SK-N-SH (cell line): Measurements from ENCODE around the gene RASA4B.
"Not testable (repeated sequence)": the region's sequence is repeated elsewhere in the genome, so short reads cannot be mapped to it uniquely, and the experiment has no call there.

Source experiments
- EP300 ChIP-seq, 2 experiments: IDR thresholded peaks; 2 replicates each; pipeline versions ENCODE4 v1.4.0 to v1.6.1; 2012; ENCODE audit warnings: borderline replicate concordance in 1 of 2, low read depth in 1 of 2, low read length in 1 of 2
- GATA2 ChIP-seq: sonication (generic); formaldehyde crosslinking; IDR thresholded peaks from 2 replicates; pipeline ENCODE4 v1.5.0; 2020; ENCODE audit warnings: mild to moderate bottlenecking, missing genetic modification reagents
- RFX5 ChIP-seq: IDR thresholded peaks from 2 replicates; pipeline ENCODE4 v1.6.1; 2012; ENCODE audit warnings: mild to moderate bottlenecking, improper control_type of control experiment, low read length
- TF ChIP-seq, protein P1 (sequence below): fragments of 200-600 bp; sonication (generic); IDR thresholded peaks from 2 replicates; pipeline ENCODE4 v1.6.1; 2017; ENCODE audit warnings: antibody characterized with exemption, mild to moderate bottlenecking, moderate library complexity
- TF ChIP-seq, protein P2 (sequence below): IDR thresholded peaks from 2 replicates; pipeline ENCODE4 v1.4.0; 2012; ENCODE audit warnings: low read depth
- TF ChIP-seq, protein P3 (sequence below): IDR thresholded peaks from 2 replicates; pipeline ENCODE4 v1.6.1; 2012; ENCODE audit warnings: mild to moderate bottlenecking, low read depth, low read length, moderate library complexity

DNA sequence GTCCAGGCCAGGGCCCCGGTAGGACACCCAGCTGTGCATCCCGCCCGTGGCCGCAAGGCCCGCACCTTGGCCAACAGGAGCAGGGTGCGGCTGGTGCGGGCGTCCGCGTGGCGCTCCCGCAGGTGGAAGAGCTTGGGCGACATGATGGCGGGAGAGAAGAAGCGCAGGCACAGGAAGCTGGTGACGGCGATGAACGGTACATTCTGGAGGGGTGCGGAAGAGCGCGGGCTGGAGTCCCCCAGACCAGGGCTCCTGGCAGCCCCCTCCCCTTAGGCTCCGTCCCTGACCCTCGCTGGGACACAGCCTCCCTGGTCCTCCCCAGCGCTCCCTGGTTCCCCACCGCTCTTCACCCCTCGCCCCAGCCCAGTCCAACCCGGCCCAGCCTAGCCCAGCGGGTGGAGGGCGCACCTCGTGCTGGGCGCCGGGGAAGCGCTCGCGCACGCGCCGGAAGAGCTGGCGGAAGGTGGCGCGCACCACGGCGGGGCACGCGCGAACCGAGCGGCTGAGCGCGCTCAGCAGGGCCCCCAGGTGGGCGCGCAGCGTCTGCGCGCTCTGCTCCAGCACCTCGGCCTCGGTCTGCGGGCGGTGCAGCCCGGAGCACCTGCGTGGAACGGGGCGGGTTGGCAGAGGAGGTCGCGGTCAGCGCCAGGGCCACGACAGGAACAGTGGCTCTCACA, 23.0 kb downstream of the RASA4B start:
- TF ChIP-seq, protein P1, sequence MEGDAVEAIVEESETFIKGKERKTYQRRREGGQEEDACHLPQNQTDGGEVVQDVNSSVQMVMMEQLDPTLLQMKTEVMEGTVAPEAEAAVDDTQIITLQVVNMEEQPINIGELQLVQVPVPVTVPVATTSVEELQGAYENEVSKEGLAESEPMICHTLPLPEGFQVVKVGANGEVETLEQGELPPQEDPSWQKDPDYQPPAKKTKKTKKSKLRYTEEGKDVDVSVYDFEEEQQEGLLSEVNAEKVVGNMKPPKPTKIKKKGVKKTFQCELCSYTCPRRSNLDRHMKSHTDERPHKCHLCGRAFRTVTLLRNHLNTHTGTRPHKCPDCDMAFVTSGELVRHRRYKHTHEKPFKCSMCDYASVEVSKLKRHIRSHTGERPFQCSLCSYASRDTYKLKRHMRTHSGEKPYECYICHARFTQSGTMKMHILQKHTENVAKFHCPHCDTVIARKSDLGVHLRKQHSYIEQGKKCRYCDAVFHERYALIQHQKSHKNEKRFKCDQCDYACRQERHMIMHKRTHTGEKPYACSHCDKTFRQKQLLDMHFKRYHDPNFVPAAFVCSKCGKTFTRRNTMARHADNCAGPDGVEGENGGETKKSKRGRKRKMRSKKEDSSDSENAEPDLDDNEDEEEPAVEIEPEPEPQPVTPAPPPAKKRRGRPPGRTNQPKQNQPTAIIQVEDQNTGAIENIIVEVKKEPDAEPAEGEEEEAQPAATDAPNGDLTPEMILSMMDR = not testable (repeated sequence)
- not testable (repeated sequence) for TF ChIP-seq GATA2 (CRISPR knock-in tag); RFX5; EP300 (IDR thresholded peaks at IDR 0.05; ENCODE audit: borderline replicate concordance in 1 of 2, low read depth in 1 of 2, low read length in 1 of 2)
- TF ChIP-seq, protein P2, sequence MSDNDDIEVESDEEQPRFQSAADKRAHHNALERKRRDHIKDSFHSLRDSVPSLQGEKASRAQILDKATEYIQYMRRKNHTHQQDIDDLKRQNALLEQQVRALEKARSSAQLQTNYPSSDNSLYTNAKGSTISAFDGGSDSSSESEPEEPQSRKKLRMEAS = not testable (repeated sequence)
- TF ChIP-seq, protein P3, sequence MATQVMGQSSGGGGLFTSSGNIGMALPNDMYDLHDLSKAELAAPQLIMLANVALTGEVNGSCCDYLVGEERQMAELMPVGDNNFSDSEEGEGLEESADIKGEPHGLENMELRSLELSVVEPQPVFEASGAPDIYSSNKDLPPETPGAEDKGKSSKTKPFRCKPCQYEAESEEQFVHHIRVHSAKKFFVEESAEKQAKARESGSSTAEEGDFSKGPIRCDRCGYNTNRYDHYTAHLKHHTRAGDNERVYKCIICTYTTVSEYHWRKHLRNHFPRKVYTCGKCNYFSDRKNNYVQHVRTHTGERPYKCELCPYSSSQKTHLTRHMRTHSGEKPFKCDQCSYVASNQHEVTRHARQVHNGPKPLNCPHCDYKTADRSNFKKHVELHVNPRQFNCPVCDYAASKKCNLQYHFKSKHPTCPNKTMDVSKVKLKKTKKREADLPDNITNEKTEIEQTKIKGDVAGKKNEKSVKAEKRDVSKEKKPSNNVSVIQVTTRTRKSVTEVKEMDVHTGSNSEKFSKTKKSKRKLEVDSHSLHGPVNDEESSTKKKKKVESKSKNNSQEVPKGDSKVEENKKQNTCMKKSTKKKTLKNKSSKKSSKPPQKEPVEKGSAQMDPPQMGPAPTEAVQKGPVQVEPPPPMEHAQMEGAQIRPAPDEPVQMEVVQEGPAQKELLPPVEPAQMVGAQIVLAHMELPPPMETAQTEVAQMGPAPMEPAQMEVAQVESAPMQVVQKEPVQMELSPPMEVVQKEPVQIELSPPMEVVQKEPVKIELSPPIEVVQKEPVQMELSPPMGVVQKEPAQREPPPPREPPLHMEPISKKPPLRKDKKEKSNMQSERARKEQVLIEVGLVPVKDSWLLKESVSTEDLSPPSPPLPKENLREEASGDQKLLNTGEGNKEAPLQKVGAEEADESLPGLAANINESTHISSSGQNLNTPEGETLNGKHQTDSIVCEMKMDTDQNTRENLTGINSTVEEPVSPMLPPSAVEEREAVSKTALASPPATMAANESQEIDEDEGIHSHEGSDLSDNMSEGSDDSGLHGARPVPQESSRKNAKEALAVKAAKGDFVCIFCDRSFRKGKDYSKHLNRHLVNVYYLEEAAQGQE = not testable (repeated sequence)
